Measurements from ENCODE around the gene LGMN.

- TF ChIP-seq CTCF (conservative IDR thresholded peaks at IDR 0.05): no peak
- no peak for TF ChIP-seq EZH2 (IDR thresholded peaks at IDR 0.05; ENCODE audit: low read depth)
These were observed 42.0 kb downstream of the LGMN start for GRCh38 chr14:92706386-92706785.

Data from PC-9 (cell line).